Sigmoid colon (tissue), 7 donors: ENCODE measurements around the gene ROBO1. TPM values are rescaled to one million over a fixed set of nuclear protein-coding genes. Genes with fewer than 3 reads are reported as not detected.

Experiments used
- DNase-seq: peaks from one replicate; pipeline ENCODE4 v3.0.0-alpha.2; 2019
- H3K27ac ChIP-seq, 4 donors: fragments of 200-600 bp; sonication (generic); one replicate each; pipeline ENCODE4 v1.5.1; 2016 to 2019; ENCODE audit warnings: mild to moderate bottlenecking in 1 of 4
- H3K27me3 ChIP-seq, 3 donors: fragments of 200-600 bp; sonication (generic); one replicate each; pipeline ENCODE4 v1.5.1; 2019; ENCODE audit warnings: mild to moderate bottlenecking in 1 of 3
- H3K36me3 ChIP-seq, 4 donors: fragments of 200-600 bp; sonication (generic); one replicate each; pipeline ENCODE4 v1.5.1; 2016 to 2019
- H3K4me1 ChIP-seq, 4 donors: fragments of 200-600 bp; sonication (generic); one replicate each; pipeline ENCODE4 v1.5.1; 2017 to 2019
- H3K4me3 ChIP-seq, 4 donors: fragments of 200-600 bp; sonication (generic); one replicate each; pipeline ENCODE4 v1.5.1; 2017 to 2019; ENCODE audit warnings: mild to moderate bottlenecking in 2 of 4, moderate library complexity in 1 of 4
- H3K9me3 ChIP-seq, 4 donors: fragments of 200-600 bp in 3 of 4; sonication (generic) in 3 of 4; one replicate each; pipeline versions ENCODE4 v1.5.1 to v1.6.1; 2013 to 2019
- EP300 ChIP-seq, 4 donors: sonication (generic); formaldehyde crosslinking; IDR thresholded peaks; one replicate each; pipeline ENCODE4 v1.6.1; 2017; ENCODE audit warnings: antibody characterized with exemption in 4 of 4
- POLR2A ChIP-seq, 2 donors: fragments of 450-650 bp; IDR thresholded peaks; one replicate each; pipeline ENCODE4 v1.6.1; 2016; ENCODE audit warnings: antibody characterized with exemption in 2 of 2, mild to moderate bottlenecking in 2 of 2, moderate library complexity in 2 of 2
- POLR2AphosphoS5 ChIP-seq, 4 donors: sonication (generic); formaldehyde crosslinking; IDR thresholded peaks; one replicate each; pipeline ENCODE4 v1.6.1; 2017; ENCODE audit warnings: antibody characterized with exemption in 4 of 4
- WGBS, 2 donors: extraction: QIAGEN DNeasy Blood & Tissue Kit; methylation state at CpG; one replicate each; pipeline ENCODE4 v1.1.7; 2013; 5-methylcytosine and 5-hydroxymethylcytosine counted together
- intact Hi-C: fragments of 100-400 bp; cut with DNase I; formaldehyde crosslinking; loops from one replicate; pipeline ENCODE4 v1.15.1; 2023
- polyA plus RNA-seq, 3 donors: library from polyadenylated mRNA; stranded (reverse); fragments of 200-250 nt; gene quantifications; one replicate each; pipeline ENCODE4 v1.2.3, GENCODE V29; 2013
- total RNA-seq, 4 donors: library from RNA; depleted of rRNA; stranded (reverse); fragments of >200 nt; gene quantifications; one replicate each; pipeline ENCODE4 v1.1.0, GENCODE V29; 2016
- TF ChIP-seq, protein P1 (sequence below), 4 experiments: fragments of 450-650 bp in 3 of 4; fragments of 200-600 bp in 1 of 4; IDR thresholded peaks; one replicate each; pipeline ENCODE4 v1.5.1; 2016 to 2019; ENCODE audit warnings: antibody characterized with exemption in 4 of 4, mild to moderate bottlenecking in 3 of 4, moderate library complexity in 2 of 4
- donor health status: healthy with polysubstance abuse.
- donor health status: Bipolar disorder and iron deficiency.
- donor health status: healthy.

Gene ROBO1
- total and polyA plus RNA-seq, 7 donors: 0.69 to 45.7 (median 32.4) TPM

DNA sequence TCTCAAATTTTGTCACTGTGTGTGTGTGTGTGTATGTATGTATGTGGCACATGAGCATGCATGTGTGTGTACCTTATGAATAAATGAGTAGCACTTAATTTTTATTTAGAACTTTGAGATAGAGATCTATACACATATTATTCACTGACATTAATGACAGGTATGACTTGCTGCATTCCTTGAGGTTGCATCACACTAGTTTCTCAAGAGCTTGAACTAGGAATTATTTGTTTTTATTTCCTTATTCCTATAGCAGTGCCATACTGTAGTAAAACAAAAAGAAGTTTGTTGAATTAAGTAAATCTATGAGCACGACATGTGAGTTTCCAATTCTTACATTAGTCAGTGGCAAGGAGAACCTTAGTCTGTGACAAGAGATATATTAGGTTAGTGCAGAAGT is 943.9 kb downstream of the ROBO1 start:
- H3K27me3 ChIP-seq: no peaks in the 10 kb centered on the region
- intact Hi-C loops: no loop called here
- 65 to 77% methylated on average over 1 of the region's 1 CpG for WGBS, 2 donors

DNA sequence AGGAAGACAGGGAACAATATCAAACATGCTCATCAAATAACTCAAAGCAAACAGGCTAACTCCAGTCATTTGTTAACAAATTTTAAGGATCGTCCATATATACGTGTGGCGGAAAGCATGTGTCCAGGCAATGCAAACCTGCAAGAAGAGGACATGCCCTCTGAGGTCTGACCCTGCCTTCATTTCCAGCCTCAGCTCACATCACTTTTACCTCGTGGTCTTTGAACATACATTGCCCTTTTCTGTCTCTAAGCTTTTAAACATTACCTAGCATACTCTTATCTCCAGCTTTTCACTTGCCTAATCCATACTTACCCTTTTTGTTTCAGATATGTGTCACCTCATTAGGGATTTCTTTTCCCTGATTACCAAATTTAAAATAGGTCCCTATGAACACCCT is 944.4 kb downstream of the ROBO1 start:
- H3K27me3 ChIP-seq: no peaks in the 10 kb centered on the region
- H3K4me3 ChIP-seq: no peak overlapping the region
- DNase-seq: no peak
- H3K9me3 ChIP-seq: no peaks in the 10 kb centered on the region
- H3K27ac ChIP-seq: no peak overlapping the region
- 79 to 83% methylated on average over 4 of the region's 4 CpGs for WGBS, 2 donors
- H3K36me3 ChIP-seq: no peaks in the 10 kb centered on the region
- intact Hi-C loops: no loop called here
- TF ChIP-seq POLR2AphosphoS5 (IDR thresholded peaks at IDR 0.05): no peak
- TF ChIP-seq EP300 (IDR thresholded peaks at IDR 0.05): no peak
- TF ChIP-seq, protein P1, sequence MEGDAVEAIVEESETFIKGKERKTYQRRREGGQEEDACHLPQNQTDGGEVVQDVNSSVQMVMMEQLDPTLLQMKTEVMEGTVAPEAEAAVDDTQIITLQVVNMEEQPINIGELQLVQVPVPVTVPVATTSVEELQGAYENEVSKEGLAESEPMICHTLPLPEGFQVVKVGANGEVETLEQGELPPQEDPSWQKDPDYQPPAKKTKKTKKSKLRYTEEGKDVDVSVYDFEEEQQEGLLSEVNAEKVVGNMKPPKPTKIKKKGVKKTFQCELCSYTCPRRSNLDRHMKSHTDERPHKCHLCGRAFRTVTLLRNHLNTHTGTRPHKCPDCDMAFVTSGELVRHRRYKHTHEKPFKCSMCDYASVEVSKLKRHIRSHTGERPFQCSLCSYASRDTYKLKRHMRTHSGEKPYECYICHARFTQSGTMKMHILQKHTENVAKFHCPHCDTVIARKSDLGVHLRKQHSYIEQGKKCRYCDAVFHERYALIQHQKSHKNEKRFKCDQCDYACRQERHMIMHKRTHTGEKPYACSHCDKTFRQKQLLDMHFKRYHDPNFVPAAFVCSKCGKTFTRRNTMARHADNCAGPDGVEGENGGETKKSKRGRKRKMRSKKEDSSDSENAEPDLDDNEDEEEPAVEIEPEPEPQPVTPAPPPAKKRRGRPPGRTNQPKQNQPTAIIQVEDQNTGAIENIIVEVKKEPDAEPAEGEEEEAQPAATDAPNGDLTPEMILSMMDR (IDR thresholded peaks at IDR 0.05): no peak
- no peak for TF ChIP-seq POLR2A (IDR thresholded peaks at IDR 0.05)
- H3K4me1 ChIP-seq: peaks cover 0 to 22% (median 8%) of the 10 kb centered on the region in 4 donors

More for the DNA sequence above, 943.9 kb downstream of the ROBO1 start:
- TF ChIP-seq EP300 (IDR thresholded peaks at IDR 0.05) (no peak), POLR2AphosphoS5 (IDR thresholded peaks at IDR 0.05) (no peak), POLR2A (IDR thresholded peaks at IDR 0.05) (no peak)
- TF ChIP-seq, protein P1 (IDR thresholded peaks at IDR 0.05): no peak
- Histone ChIP-seq H3K4me1 (peaks cover 0 to 22% (median 8%) of the 10 kb centered on the region in 4 donors), H3K36me3 (no peaks in the 10 kb centered on the region), H3K27ac (no peak overlapping the region), H3K9me3 (no peaks in the 10 kb centered on the region), H3K4me3 (no peak overlapping the region)
- no peak for DNase-seq

DNA sequence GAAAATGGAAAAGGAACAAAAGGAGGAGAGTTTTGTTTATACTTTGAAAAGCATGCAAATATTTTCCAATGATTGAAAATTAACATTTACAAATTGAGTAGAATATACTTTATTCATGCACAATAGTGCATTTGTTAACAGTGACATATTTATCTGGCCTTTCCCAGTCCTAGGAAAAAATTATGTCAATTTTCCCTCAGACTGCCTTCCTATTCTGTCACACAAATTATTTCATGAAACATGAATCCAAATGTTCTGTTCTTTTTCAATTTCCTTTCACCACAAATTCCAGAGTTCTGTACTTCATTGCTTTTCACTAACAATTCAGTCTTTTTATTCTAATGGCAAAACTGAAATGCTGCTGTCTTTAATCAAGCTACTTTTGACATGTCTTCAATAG is 945.1 kb downstream of the ROBO1 start:
- Histone ChIP-seq H3K4me1 (peaks cover 0 to 22% (median 8%) of the 10 kb centered on the region in 4 donors), H3K4me3 (no peak overlapping the region)
- intact Hi-C loops: no loop called here

DNA sequence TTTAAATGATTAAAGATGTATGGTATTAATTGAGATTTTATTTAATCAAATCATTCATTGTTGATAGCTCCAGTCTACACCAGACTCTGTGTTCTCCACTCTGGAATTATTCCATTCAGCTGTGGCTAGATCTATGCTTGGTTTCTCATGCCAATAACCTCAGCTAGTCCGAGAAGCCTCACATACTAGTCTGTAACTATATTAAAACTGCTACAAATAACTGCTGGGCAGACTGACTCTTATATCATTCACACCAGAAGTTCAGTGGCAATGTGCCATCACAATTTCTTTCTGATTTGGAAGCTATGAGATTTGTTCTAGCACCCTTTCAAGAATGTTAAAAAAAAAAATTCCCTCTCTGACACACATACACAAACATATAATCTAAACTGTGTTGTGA is 947.3 kb downstream of the ROBO1 start:
- peaks cover 0 to 22% (median 8%) of the 10 kb centered on the region in 4 donors for H3K4me1 ChIP-seq
- no peak for DNase-seq
- no peak for TF ChIP-seq POLR2A (IDR thresholded peaks at IDR 0.05)
- TF ChIP-seq, protein P1 (IDR thresholded peaks at IDR 0.05): no peak
- no peak for TF ChIP-seq POLR2AphosphoS5 (IDR thresholded peaks at IDR 0.05)
- no peak for TF ChIP-seq EP300 (IDR thresholded peaks at IDR 0.05)
- H3K27me3 ChIP-seq: no peaks in the 10 kb centered on the region
- intact Hi-C loops: no loop called here
- no peak overlapping the region for H3K4me3 ChIP-seq
- no peaks in the 10 kb centered on the region for H3K9me3 ChIP-seq
- WGBS, 2 donors: 68 to 73% methylated on average over 1 of the region's 1 CpG
- no peak overlapping the region for H3K27ac ChIP-seq
- H3K36me3 ChIP-seq: no peaks in the 10 kb centered on the region

More for the DNA sequence above, 945.1 kb downstream of the ROBO1 start:
- Histone ChIP-seq H3K27me3 (no peaks in the 10 kb centered on the region), H3K9me3 (no peaks in the 10 kb centered on the region), H3K36me3 (no peaks in the 10 kb centered on the region), H3K27ac (no peak overlapping the region)
- no peak for DNase-seq
- no peak for TF ChIP-seq EP300 (IDR thresholded peaks at IDR 0.05)
- TF ChIP-seq, protein P1 (IDR thresholded peaks at IDR 0.05): no peak
- peak in 2 of 4 donors; percentile 14 to 27 for TF ChIP-seq POLR2AphosphoS5 (IDR thresholded peaks at IDR 0.05)
